Fibroblast of the aortic adventitia (primary cell): Measurements from ENCODE around the gene ZNF860. TPM values are rescaled to one million over a fixed set of nuclear protein-coding genes. Genes with fewer than 3 reads are reported as not detected.
"Not testable (repeated sequence)": the region's sequence is repeated elsewhere in the genome, so short reads cannot be mapped to it uniquely, and the experiment has no call there.

ENCODE experiments used
- DNase-seq: peaks from one replicate; pipeline ENCODE4 v3.0.0-alpha.2; 2010; ENCODE audit warnings: low read depth
- H3K4me3 ChIP-seq: 2 replicates; pipeline ENCODE4 v1.5.1; 2011; ENCODE audit warnings: low read depth, mild to moderate bottlenecking, control low read depth, low read length, moderate library complexity
- CTCF ChIP-seq: IDR thresholded peaks from 2 replicates; pipeline ENCODE4 v1.5.1; 2011; ENCODE audit warnings: mild to moderate bottlenecking, low read length, control low read depth, inconsistent platforms; ENCODE audit not compliant: insufficient read depth
- total RNA-seq: library from RNA; depleted of rRNA; stranded (reverse); fragments of >200 nt; gene quantifications from 2 replicates; pipeline ENCODE4 v1.2.3, GENCODE V29; 2012; ENCODE audit warnings: low replicate concordance

The ZNF860 gene
- total RNA-seq, 1 donor: 1.2 TPM

GRCh38 chr3:31988271-31988670 is 6.7 kb downstream of the ZNF860 start:
- TF ChIP-seq CTCF: no peak
- DNase-seq: no peak
- no peak overlapping the region for H3K4me3 ChIP-seq

GRCh38 chr3:31992995-31993394 is 11.4 kb downstream of the ZNF860 start:
- DNase-seq, H3K4me3 ChIP-seq: not testable (repeated sequence)

- TF ChIP-seq CTCF: no peak
- DNase-seq: no peak
- no peak overlapping the region for H3K4me3 ChIP-seq
Observed at GRCh38 chr3:31993843-31994242, 12.3 kb downstream of the ZNF860 start.

GRCh38 chr3:31995026-31995425 is 13.5 kb downstream of the ZNF860 start:
- not testable (repeated sequence) for H3K4me3 ChIP-seq, DNase-seq

GRCh38 chr3:31996195-31996594 is 14.6 kb downstream of the ZNF860 start:
- H3K4me3 ChIP-seq: no peak overlapping the region
- DNase-seq: no peak
- no peak for TF ChIP-seq CTCF

GRCh38 chr3:31997500-31997899 is 15.9 kb downstream of the ZNF860 start:
- no peak overlapping the region for H3K4me3 ChIP-seq
- TF ChIP-seq CTCF: no peak
- DNase-seq: no peak

GRCh38 chr3:31999907-32000439 is 18.4 kb downstream of the ZNF860 start:
- H3K4me3 ChIP-seq: no peak overlapping the region
- DNase-seq: no peak
- TF ChIP-seq CTCF: no peak

- no peak for DNase-seq
- no peak for TF ChIP-seq CTCF
- H3K4me3 ChIP-seq: no peak overlapping the region
Observed at GRCh38 chr3:32000877-32001276, 19.3 kb downstream of the ZNF860 start.
